GF-D8 (cell line): Measurements from ENCODE around the gene BABAM2.
"Not testable (repeated sequence)": the region's sequence is repeated elsewhere in the genome, so short reads cannot be mapped to it uniquely, and the experiment has no call there.

Source experiments
- DNase-seq: peaks from one replicate; lab custom pipeline; 2025; lab: John Stamatoyannopoulos, UW

BABAM2 gene

DNA sequence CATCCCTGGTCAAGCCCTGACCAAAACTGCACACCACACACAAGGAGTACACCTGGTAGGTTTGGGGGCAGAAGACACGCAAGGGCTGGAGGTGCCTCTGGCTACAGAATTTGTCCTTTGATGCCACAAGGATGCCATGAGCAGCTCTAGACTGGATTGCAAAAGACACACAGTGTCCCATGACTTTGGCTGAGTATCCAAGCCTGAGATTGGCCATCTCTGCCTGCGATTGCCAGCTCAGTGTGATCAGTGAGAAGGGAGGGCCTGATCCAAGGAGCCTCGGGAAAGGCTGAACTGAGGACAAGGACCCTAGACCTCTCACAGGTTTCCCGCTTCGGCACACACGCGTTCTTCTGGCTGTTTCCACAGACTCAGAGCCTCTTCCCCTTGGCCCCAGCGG, 442.2 kb downstream of the BABAM2 start:
- DNase-seq: no peak

DNA sequence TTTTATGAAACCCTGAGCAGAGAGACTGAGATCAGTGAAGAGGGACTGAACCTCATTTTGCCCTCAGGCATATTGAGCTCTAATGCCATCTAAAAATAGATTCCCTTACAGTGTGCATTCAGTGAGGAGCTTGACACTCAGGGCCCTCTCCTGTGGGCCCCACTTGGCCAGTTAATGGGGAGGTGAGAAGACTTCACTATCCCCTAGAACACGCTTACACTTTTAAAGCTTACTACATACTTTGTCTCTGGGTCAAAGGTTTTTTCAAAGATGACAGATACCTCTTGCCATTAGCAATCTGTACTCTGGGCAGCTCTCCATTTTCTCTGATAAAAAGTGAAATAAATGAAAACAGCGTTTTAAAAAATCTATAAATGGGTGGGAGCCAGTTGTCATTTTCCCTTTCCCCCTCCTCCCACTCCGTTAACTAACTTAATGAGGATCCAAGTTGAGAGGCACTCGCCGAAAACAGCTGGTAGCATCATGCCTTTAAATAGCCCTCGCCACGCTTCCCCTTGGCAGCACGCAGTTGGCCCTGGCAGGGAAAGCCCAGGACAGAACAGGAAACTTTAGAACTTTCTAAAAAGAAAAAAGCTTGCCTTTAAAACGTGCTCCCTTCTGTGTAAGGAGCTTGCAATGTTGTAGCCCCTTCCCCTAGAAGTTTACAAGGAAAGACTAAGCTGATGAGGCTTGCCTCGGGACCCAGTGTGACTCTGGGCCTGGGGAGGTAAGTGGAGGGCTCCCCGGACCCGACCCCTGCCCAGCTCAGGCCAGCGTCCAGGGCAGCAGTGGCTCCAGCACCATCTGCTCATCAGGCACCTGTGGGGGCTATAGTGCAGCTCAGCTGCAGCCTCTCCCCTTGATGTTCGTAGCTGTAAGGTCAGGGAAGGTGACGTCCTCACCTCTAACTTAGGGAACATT, 443.3 kb downstream of the BABAM2 start:
- DNase-seq: no peak

GRCh38 chr2:28334527-28334894, 444.0 kb downstream of the BABAM2 start:
- DNase-seq: no peak

- DNase-seq: not testable (repeated sequence)
Measured at GRCh38 chr2:28335265-28335664, 444.7 kb downstream of the BABAM2 start.

DNA sequence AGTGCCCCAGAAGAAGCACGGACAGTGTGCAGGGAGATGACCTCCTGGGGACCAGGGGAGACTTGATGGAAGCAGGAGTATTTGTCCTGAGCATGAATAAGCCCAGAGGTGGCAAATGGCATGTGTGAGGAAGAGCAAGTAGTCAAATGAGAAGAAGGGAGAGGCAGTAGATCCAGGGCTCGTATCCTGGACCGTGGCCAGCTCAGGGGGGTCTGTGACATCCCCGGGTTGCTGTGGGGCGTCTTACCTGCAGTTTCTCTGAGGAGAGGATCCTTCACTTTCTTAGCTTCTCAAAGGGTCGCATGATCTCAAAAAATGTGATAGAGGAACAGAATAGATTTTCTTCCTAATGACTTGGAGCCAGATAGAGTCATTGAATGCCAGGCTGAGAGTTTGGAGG, 445.1 kb downstream of the BABAM2 start:
- no peak for DNase-seq

GRCh38 chr2:28336264-28336980, 445.9 kb downstream of the BABAM2 start:
- DNase-seq: no peak

GRCh38 chr2:28336982-28337627, 446.6 kb downstream of the BABAM2 start:
- DNase-seq: no peak

DNA sequence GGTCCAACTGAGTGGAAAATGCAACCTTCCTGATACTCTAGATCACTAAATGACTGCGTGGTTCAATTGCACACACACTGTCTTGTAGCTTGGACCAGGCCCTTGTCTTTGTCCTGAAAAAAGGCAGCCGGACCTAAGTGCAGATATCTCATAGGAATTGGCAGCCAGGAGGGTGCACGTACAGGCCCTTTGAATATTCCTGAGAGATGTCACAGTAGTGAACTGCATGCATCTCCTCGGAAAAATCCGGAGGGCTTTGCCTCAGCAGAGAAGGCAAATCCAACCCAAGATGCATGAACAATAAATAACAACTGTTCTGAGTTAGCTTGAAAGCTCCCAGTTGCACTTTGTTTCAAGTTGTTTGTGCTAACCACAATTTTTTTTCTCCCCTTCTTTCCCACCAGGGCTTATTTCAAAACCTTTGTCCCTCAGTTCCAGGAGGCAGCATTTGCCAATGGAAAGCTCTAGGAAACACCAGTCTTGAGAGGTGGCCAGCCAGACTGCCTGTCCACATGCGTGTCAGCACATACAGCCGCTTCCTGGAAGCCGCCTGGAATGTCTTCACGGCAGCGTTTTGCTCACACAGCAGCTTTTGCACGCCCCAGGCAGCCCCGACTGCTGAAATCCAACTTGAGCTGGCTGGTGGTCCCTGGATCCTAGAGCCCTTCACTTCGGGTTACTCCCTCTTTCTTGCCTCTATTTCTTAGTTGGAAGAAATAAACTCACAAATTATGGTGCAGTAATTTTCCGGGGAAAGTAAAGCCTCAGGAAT, 447.7 kb downstream of the BABAM2 start:
- DNase-seq: no peak

GRCh38 chr2:28338831-28339321, 448.3 kb downstream of the BABAM2 start:
- no peak for DNase-seq

DNA sequence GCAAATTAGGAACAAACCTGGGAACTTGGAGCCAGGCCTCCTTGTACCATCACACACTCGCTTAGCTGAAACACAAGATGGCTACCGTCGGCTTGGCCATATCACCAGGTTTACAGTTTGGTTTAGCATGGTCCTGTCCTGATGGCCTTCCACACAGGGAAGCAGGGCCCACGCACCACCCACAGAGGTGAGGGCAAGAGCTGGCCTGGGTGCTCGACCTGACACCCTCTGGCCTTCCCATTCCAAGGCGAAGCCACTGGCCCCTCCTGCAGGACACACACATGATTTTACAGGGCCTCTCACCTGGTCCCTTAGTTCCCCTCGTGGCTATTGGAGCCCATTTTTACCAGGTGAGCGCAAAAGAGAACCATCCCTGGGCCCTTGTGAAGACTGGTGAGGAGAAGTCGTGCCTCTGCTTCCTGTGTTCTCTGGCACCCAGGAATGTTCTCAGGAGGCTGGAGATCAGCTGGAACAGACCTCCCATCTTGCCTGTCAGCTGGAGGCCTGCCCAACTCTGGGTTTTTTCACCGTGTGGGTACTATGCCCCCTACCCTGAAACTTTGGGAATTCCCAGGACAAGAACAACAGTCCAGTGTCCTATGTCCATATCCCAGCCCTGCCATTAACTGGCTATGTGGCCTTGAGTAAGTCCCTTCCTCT, 449.1 kb downstream of the BABAM2 start:
- DNase-seq: no peak

GRCh38 chr2:28340312-28341202, 450.0 kb downstream of the BABAM2 start:
- no peak for DNase-seq

GRCh38 chr2:28341208-28341891, 450.8 kb downstream of the BABAM2 start:
- DNase-seq: no peak

DNA sequence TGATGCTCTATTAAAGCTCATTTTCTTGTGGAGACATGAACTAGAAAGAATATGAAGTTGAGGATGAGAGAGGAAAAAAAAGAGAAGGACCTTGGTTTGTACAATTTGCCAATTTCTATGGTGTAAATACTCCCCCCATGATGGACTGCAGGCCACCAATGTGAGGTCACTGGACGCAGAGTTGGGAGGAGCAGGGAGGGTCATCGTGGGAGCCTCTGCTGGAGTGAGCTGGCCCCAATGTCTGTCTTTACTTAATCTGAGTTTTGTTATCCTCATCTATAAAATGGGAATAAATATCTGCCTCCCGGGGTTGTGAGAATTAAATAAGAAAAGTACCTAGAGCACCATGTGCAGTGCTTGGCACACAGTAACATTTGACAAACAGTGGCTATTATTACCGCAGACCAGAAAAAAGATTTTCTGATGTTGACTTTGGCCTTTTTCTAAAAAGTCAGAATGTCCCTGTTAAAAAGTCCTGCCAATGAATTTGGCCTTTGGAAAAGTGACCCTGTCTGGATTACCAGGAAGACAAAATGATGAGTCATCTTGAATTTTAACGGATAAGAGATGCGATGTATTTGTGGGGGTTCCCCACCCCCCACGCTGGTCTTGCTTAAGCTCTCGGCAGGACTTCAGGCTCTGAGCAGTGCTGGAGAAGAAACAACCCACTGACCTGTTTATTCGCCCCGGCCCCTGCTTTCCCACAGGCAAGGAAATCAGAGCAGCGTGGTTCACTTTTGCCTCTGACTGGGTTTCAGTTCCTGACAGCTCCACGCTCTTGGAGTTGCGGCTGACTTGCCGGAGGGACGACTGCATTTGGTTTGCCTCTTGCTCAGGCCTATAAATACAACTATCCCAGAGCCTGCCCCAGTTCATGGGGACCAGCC, 451.8 kb downstream of the BABAM2 start:
- no peak for DNase-seq

- DNase-seq: peak; percentile 6
Measured at GRCh38 chr2:28343184-28343942, 452.8 kb downstream of the BABAM2 start.

GRCh38 chr2:28343971-28344715, 453.6 kb downstream of the BABAM2 start:
- no peak for DNase-seq

DNA sequence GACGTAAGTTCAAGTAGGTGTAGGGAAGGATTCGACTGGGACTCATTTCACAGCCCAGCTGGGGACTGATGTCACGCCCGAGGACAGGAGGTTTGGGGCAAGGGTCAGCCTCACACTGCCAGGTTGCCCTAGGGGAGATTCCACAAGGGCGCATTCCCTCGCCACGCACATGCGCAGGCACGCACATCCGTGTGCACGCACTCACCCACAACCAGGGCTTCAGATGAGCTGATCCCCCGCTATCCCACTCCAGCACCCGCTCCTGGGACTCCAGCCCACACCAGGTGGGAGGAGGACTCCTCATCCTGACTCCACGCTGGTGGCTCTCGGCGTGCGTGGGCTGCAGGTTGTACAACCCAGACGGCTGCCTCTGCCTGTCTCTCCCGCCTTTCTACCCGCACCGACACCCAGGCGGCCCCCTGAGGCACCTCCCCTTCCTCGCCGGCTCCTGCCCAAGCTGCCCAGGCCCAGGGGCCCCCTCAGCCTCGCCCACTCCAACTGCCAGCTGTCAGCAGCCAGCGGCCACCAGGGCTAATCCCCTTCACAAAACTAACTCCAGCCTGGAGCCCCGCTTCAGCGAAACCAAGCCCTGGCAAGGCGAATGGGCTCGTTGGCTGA, 454.3 kb downstream of the BABAM2 start:
- no peak for DNase-seq

- no peak for DNase-seq
Measured at GRCh38 chr2:28345619-28346018, 455.1 kb downstream of the BABAM2 start.
